CD4-positive, CD25-positive, alpha-beta regulatory T cell (primary cell): Measurements from ENCODE around the gene G2E3. TPM values are rescaled to one million over a fixed set of nuclear protein-coding genes. Genes with fewer than 3 reads are reported as not detected.

Experiments
- ATAC-seq, 2 donors: fragments of 150-1000 bp; cut with Tn5 transposase; one replicate each; pipeline ENCODE4 v1.10.0; 2021; ENCODE audit warnings: low read depth in 2 of 2, moderate number of reproducible peaks in 2 of 2, moderate library complexity in 1 of 2
- DNase-seq, 3 donors: peaks; one replicate each; pipeline versions ENCODE4 v3.0.0 to v3.0.0-alpha.2; 2012 to 2022; ENCODE audit warnings: mixed read lengths in 1 of 3
- H3K27ac ChIP-seq: one replicate; pipeline ENCODE4 v1.7.0; 2013; ENCODE audit warnings: mild to moderate bottlenecking, low read length; ENCODE audit not compliant: insufficient read depth, poor library complexity, severe bottlenecking
- H3K27me3 ChIP-seq: one replicate; pipeline ENCODE4 v1.7.0; 2013; ENCODE audit warnings: low read length; ENCODE audit not compliant: control insufficient read depth, insufficient read depth
- H3K36me3 ChIP-seq: one replicate; pipeline ENCODE4 v1.7.0; 2013; ENCODE audit warnings: mild to moderate bottlenecking, low read length, moderate library complexity; ENCODE audit not compliant: control insufficient read depth, insufficient read depth
- H3K4me1 ChIP-seq: 2 replicates; pipeline ENCODE4 v1.7.0; 2013; ENCODE audit warnings: mild to moderate bottlenecking, low read length; ENCODE audit not compliant: insufficient read depth, control insufficient read depth, poor library complexity, severe bottlenecking
- H3K4me3 ChIP-seq: one replicate; pipeline ENCODE4 v1.7.0; 2013; ENCODE audit warnings: low read depth, mild to moderate bottlenecking, low read length, moderate library complexity
- H3K9me3 ChIP-seq, 2 experiments: 1 replicate in 1 of 2; 2 replicates in 1 of 2; pipeline ENCODE4 v1.7.0; 2013; ENCODE audit warnings: low read length in 2 of 2, mild to moderate bottlenecking in 1 of 2, moderate library complexity in 1 of 2; ENCODE audit not compliant: control insufficient read depth in 2 of 2
- H3K27ac Mint-ChIP-seq, 3 donors: one replicate each; pipeline ENCODE4 v1.8.0; 2020 to 2022; ENCODE audit warnings: mild to moderate bottlenecking in 3 of 3, mixed read lengths in 3 of 3, moderate library complexity in 2 of 3
- H3K27me3 Mint-ChIP-seq: one replicate; pipeline ENCODE4 v1.8.0; 2022; ENCODE audit warnings: mild to moderate bottlenecking, mixed read lengths
- H3K36me3 Mint-ChIP-seq: one replicate; pipeline ENCODE4 v1.8.0; 2020; ENCODE audit warnings: mixed read lengths
- H3K4me1 Mint-ChIP-seq, 4 donors: one replicate each; pipeline ENCODE4 v1.8.0; 2020 to 2022; ENCODE audit warnings: mixed read lengths in 4 of 4, mild to moderate bottlenecking in 1 of 4
- H3K4me3 Mint-ChIP-seq, 4 donors: one replicate each; pipeline ENCODE4 v1.8.0; 2020 to 2022; ENCODE audit warnings: mild to moderate bottlenecking in 4 of 4, mixed read lengths in 4 of 4, moderate library complexity in 3 of 4
- H3K9me3 Mint-ChIP-seq, 7 donors: one replicate each; pipeline ENCODE4 v1.8.0; 2020 to 2022; ENCODE audit warnings: mixed read lengths in 7 of 7, mild to moderate bottlenecking in 3 of 7, moderate library complexity in 2 of 7
- polyA plus RNA-seq, 4 donors: library from polyadenylated mRNA; unstranded; fragments of 300-500 nt; fragmentation: Illumina TruSeq; gene quantifications; one replicate each; pipeline ENCODE4 v1.2.3, GENCODE V29; 2021
- total RNA-seq: library from RNA; stranded (reverse); gene quantifications from one replicate; pipeline ENCODE4 v1.2.3, GENCODE V29; 2022

Gene G2E3
- total and polyA plus RNA-seq, 5 donors from 2014 or later: 13.5 to 23.9 (median 17.1) TPM

DNA sequence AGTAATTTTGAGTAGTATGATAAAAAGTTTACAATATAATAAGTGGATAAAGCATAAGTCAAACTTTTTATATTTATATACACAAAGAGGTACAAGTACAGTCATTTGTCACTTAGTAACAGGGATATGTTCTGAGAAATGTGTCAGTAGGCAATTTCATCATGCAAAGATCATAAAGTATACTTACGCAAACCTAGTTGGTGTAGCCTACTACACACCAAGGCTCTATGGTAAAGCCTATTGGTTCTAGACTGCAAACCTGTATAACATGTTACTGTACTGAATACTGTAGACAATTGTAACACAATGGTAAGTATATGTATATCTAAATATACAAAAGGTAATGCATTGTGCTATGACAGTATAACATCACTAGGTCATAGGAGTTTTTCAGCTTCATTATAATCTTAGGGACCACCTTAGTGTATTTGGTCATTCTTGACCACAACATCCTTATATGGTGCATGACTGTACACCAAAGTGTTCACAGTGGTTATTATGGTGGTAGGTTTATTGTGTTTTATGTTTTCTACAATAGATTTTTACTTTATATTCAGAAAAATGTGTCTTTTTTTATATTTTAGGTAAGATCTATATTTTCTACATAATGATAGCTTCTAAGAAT lies 48.3 kb downstream of the G2E3 start:
- H3K4me3 ChIP-seq: no peak overlapping the region
- Mint-ChIP-seq H3K27ac (no peak overlapping the region), H3K4me3 (no peak overlapping the region), H3K9me3 (peaks cover 0 to 2% (median 0%) of the 10 kb centered on the region in 7 donors), H3K36me3 (peaks cover 14% of the 10 kb centered on the region), H3K27me3 (no peaks in the 10 kb centered on the region), H3K4me1 (peaks cover 0 to 9% (median 0%) of the 10 kb centered on the region in 4 donors)
- peaks cover 46% of the 10 kb centered on the region for H3K36me3 ChIP-seq
- no peaks in the 10 kb centered on the region for H3K4me1 ChIP-seq
- ATAC-seq: no peak
- no peaks in the 10 kb centered on the region for H3K27me3 ChIP-seq
- no peak overlapping the region for H3K27ac ChIP-seq
- no peak for DNase-seq
- H3K9me3 ChIP-seq: no peaks in the 10 kb centered on the region

- Histone ChIP-seq H3K36me3 (peaks cover 39% of the 10 kb centered on the region), H3K4me1 (no peaks in the 10 kb centered on the region), H3K4me3 (no peak overlapping the region), H3K27ac (no peak overlapping the region), H3K27me3 (no peaks in the 10 kb centered on the region), H3K9me3 (no peaks in the 10 kb centered on the region)
- Mint-ChIP-seq H3K4me3 (no peak overlapping the region), H3K27me3 (no peaks in the 10 kb centered on the region), H3K27ac (peak overlapping the region in 1 of 3 donors; percentile 33), H3K4me1 (peaks cover 0 to 9% (median 0%) of the 10 kb centered on the region in 4 donors), H3K9me3 (peaks cover 0 to 2% (median 0%) of the 10 kb centered on the region in 7 donors), H3K36me3 (peaks cover 10% of the 10 kb centered on the region)
- DNase-seq (no peak), ATAC-seq (no peak)
Observed at GRCh38 chr14:30608533-30609006, 49.6 kb downstream of the G2E3 start.

DNA sequence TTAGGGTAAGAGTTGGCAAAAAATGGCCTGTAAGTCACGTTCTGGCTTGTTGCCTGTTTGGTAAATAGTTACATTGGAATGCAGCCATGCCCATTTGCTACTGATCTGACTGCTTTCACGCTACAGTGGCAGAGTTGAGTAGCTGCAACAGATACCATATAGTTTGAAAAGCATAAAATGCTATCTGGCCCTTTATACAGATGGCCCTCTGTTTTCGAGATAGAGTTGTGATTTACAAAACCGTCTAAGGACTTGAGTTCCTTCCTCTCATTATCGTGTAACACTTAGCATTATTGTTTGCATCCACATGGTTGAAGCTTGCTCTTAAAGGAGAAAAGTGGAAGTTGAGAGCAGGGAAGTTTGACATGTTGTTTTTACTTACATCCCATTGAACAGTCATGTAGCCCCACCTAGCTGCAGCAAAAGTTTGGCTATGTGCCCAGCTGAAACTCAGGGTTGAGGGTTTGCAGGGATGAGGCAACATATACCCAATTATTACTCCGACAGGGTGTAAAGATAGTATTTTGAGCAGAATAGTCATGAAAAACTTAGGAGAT lies 51.9 kb downstream of the G2E3 start:
- Mint-ChIP-seq H3K27me3 (no peaks in the 10 kb centered on the region), H3K27ac (peak overlapping the region; percentile 29 to 51 (median 50)), H3K4me3 (no peak overlapping the region), H3K9me3 (peaks cover 0 to 2% (median 0%) of the 10 kb centered on the region in 7 donors), H3K4me1 (peaks cover 0 to 9% (median 2%) of the 10 kb centered on the region in 4 donors), H3K36me3 (peaks cover 5% of the 10 kb centered on the region)
- H3K27ac ChIP-seq: no peak overlapping the region
- H3K4me1 ChIP-seq: no peaks in the 10 kb centered on the region
- no peak overlapping the region for H3K4me3 ChIP-seq
- DNase-seq (peak in 2 of 3 donors; percentile 8 to 33), ATAC-seq (peak; percentile 20 to 25)
- peaks cover 26% of the 10 kb centered on the region for H3K36me3 ChIP-seq
- H3K27me3 ChIP-seq: no peaks in the 10 kb centered on the region
- no peaks in the 10 kb centered on the region for H3K9me3 ChIP-seq

- no peaks in the 10 kb centered on the region for H3K4me1 ChIP-seq
- H3K27ac ChIP-seq: no peak overlapping the region
- peaks cover 0 to 7% (median 2%) of the 10 kb centered on the region in 4 donors for H3K4me1 Mint-ChIP-seq
- no peak overlapping the region for H3K4me3 Mint-ChIP-seq
- peaks cover 10% of the 10 kb centered on the region for H3K36me3 Mint-ChIP-seq
- no peaks in the 10 kb centered on the region for H3K9me3 ChIP-seq
- no peak overlapping the region for H3K27ac Mint-ChIP-seq
- no peaks in the 10 kb centered on the region for H3K27me3 ChIP-seq
- H3K4me3 ChIP-seq: no peak overlapping the region
- no peaks in the 10 kb centered on the region for H3K27me3 Mint-ChIP-seq
- peaks cover 28% of the 10 kb centered on the region for H3K36me3 ChIP-seq
- peaks cover 0 to 2% (median 0%) of the 10 kb centered on the region in 7 donors for H3K9me3 Mint-ChIP-seq
- ATAC-seq (no peak), DNase-seq (no peak)
Observed at GRCh38 chr14:30614155-30614554, 55.2 kb downstream of the G2E3 start.

DNA sequence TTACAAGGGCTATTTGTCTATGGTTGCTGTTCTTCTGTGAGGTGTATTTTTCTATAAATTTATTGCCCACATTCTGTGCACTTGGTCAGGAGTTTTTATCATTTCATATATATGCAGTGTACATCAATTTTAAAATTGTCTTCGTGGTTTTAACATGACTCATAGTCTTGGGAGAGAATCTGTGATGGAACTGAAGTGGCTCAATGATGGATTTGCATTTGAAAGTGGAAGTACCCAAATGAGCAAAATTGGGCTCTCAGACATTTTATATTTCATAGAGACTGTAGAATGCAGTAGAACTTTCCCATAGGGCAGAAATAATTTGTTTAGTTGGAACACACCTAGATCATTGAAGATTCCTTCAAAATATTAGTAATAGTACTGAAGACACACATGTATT lies 61.2 kb downstream of the G2E3 start:
- no peak for ATAC-seq
- Histone ChIP-seq H3K36me3 (peaks cover 15% of the 10 kb centered on the region), H3K27me3 (no peaks in the 10 kb centered on the region), H3K4me3 (no peak overlapping the region), H3K9me3 (no peaks in the 10 kb centered on the region), H3K4me1 (peaks cover 33% of the 10 kb centered on the region), H3K27ac (no peak overlapping the region)
- Mint-ChIP-seq H3K27me3 (no peaks in the 10 kb centered on the region), H3K4me1 (peaks cover 19 to 38% (median 29%) of the 10 kb centered on the region in 4 donors), H3K27ac (peak overlapping the region in 1 of 3 donors; percentile 21), H3K4me3 (peak overlapping the region; percentile 52 to 82 (median 64)), H3K9me3 (no peaks in the 10 kb centered on the region), H3K36me3 (peaks cover 5% of the 10 kb centered on the region)
- DNase-seq: peak in 1 of 3 donors; percentile 34

DNA sequence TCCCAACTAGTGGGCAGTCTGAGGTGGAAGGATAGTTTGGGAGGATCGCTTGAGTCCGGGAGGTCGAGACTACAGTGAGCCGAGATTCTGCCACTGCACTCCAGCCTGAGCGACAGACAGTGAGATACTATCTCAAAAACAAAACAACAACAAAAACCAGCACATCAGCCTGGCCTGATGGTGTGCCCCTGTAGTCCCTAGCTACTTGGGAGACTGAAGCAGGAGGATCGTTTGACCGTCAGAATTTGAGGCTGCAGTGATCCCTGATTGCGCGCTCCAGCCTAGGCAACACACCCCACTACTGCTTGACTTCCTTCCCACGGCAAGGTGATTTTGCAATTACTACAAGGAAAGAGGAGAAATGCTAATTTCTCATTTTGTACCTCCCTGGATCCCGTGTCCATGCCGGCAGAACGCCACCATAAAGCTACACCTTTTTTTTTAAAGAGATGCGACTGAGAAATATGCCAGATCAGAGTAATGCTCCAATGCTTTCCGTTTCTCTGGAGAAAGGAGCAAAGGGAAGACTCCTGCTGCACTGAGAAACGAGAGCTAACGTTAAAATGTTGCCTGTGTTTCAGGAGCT lies 62.5 kb downstream of the G2E3 start:
- DNase-seq (peak in 2 of 3 donors; percentile 16 to 46), ATAC-seq (no peak)
- Histone ChIP-seq H3K27ac (peak overlapping the region; percentile 82), H3K9me3 (no peaks in the 10 kb centered on the region), H3K36me3 (peaks cover 9% of the 10 kb centered on the region), H3K27me3 (no peaks in the 10 kb centered on the region), H3K4me1 (peaks cover 38% of the 10 kb centered on the region), H3K4me3 (peak overlapping the region; percentile 88)
- Mint-ChIP-seq H3K27me3 (no peaks in the 10 kb centered on the region), H3K4me1 (peaks cover 19 to 44% (median 33%) of the 10 kb centered on the region in 4 donors), H3K36me3 (no peaks in the 10 kb centered on the region), H3K9me3 (no peaks in the 10 kb centered on the region), H3K4me3 (peak overlapping the region; percentile 96 to 99 (median 98)), H3K27ac (peak overlapping the region; percentile 95 to 97 (median 96))

- peak within 1 kb of the TSS; percentile 95 to 97 (median 96) for H3K27ac Mint-ChIP-seq
- peak; percentile 99 for ATAC-seq
- peaks cover 41% of the 10 kb centered on the region for H3K4me1 ChIP-seq
- no peaks in the 10 kb centered on the region for H3K9me3 ChIP-seq
- H3K4me3 ChIP-seq: peak within 1 kb of the TSS; percentile 88
- H3K9me3 Mint-ChIP-seq: no peaks in the 10 kb centered on the region
- H3K27me3 Mint-ChIP-seq: no peaks in the 10 kb centered on the region
- no peaks in the 10 kb centered on the region for H3K36me3 Mint-ChIP-seq
- H3K27ac ChIP-seq: peak within 1 kb of the TSS; percentile 82
- H3K36me3 ChIP-seq: peaks cover 3% of the 10 kb centered on the region
- peak within 1 kb of the TSS; percentile 96 to 99 (median 98) for H3K4me3 Mint-ChIP-seq
- H3K27me3 ChIP-seq: no peaks in the 10 kb centered on the region
- DNase-seq: peak; percentile 90 to 97 (median 92)
- H3K4me1 Mint-ChIP-seq: peaks cover 26 to 51% (median 39%) of the 10 kb centered on the region in 4 donors
Observed at GRCh38 chr14:30621940-30622830, 63.2 kb downstream of the G2E3 start, which contains the start of gene SCFD1. Gene SCFD1 (plus strand): TSS chr14:30622319. CDS start chr14:30622339, 20 bp downstream.
